KMS-11 (cell line): ENCODE measurements around the gene ABCA12.

ENCODE experiments used
- H2AFZ ChIP-seq: fragments of 200-600 bp; sonication (generic); 2 replicates; pipeline ENCODE4 v1.6.1; 2016; ENCODE audit warnings: antibody characterized with exemption, mixed run types, low read depth
- H3K27ac ChIP-seq: fragments of 200-600 bp; sonication (generic); 2 replicates; pipeline ENCODE4 v1.6.1; 2016; ENCODE audit warnings: mild to moderate bottlenecking, mixed run types
- H3K27me3 ChIP-seq: fragments of 200-600 bp; sonication (generic); 2 replicates; pipeline ENCODE4 v1.6.1; 2017; ENCODE audit warnings: mild to moderate bottlenecking, low read depth, mixed run types, moderate library complexity; ENCODE audit not compliant: insufficient read depth
- H3K36me3 ChIP-seq: fragments of 200-600 bp; sonication (generic); 2 replicates; pipeline ENCODE4 v1.6.1; 2017; ENCODE audit warnings: mild to moderate bottlenecking, mixed run types; ENCODE audit not compliant: insufficient read depth
- H3K4me1 ChIP-seq: fragments of 200-600 bp; sonication (generic); 2 replicates; pipeline ENCODE4 v1.6.1; 2016; ENCODE audit warnings: mild to moderate bottlenecking, low read depth, mixed run types; ENCODE audit not compliant: poor library complexity, severe bottlenecking
- H3K4me2 ChIP-seq: fragments of 200-600 bp; sonication (generic); 2 replicates; pipeline ENCODE4 v1.7.0; 2016; ENCODE audit warnings: mild to moderate bottlenecking, mixed run types
- H3K4me3 ChIP-seq: fragments of 200-600 bp; sonication (generic); IDR thresholded peaks from 2 replicates; pipeline ENCODE4 v1.6.1; 2017; ENCODE audit warnings: low read depth, low read length, mixed read lengths; ENCODE audit not compliant: insufficient read depth
- H3K79me2 ChIP-seq: fragments of 200-600 bp; sonication (generic); 2 replicates; pipeline ENCODE4 v1.6.1; 2016; ENCODE audit warnings: low read depth, mixed run types; ENCODE audit not compliant: insufficient read depth
- H3K9ac ChIP-seq: fragments of 200-600 bp; sonication (generic); 2 replicates; pipeline ENCODE4 v1.6.1; 2016; ENCODE audit warnings: mild to moderate bottlenecking, mixed run types
- H4K20me1 ChIP-seq: fragments of 200-600 bp; sonication (generic); 2 replicates; pipeline ENCODE4 v1.6.1; 2016; ENCODE audit warnings: mild to moderate bottlenecking, mixed run types; ENCODE audit not compliant: insufficient read depth
- CTCF ChIP-seq: fragments of 200-600 bp; sonication (generic); conservative IDR thresholded peaks from 2 replicates; pipeline ENCODE4 v1.6.1; 2017; ENCODE audit warnings: low read depth, mild to moderate bottlenecking, antibody characterized with exemption, low read length, moderate library complexity, mixed read lengths

ABCA12 gene

GRCh38 chr2:215105607-215106354 is 32.6 kb downstream of the ABCA12 start:
- no peaks in the 10 kb centered on the region for H3K27me3 ChIP-seq
- TF ChIP-seq CTCF = no peak
- H3K27ac ChIP-seq = no peak overlapping the region
- no peaks in the 10 kb centered on the region for H3K79me2 ChIP-seq
- H3K4me2 ChIP-seq = no peak overlapping the region
- no peaks in the 10 kb centered on the region for H3K36me3 ChIP-seq
- H4K20me1 ChIP-seq = no peaks in the 10 kb centered on the region
- H3K4me1 ChIP-seq = no peaks in the 10 kb centered on the region
- H2AFZ ChIP-seq = no peak overlapping the region
- H3K4me3 ChIP-seq = no peak overlapping the region
- no peak overlapping the region for H3K9ac ChIP-seq

GRCh38 chr2:215104226-215104625 is 34.2 kb downstream of the ABCA12 start:
- Histone ChIP-seq H3K36me3 (no peaks in the 10 kb centered on the region), H4K20me1 (no peaks in the 10 kb centered on the region), H3K9ac (no peak overlapping the region), H3K4me2 (no peak overlapping the region), H3K27me3 (no peaks in the 10 kb centered on the region), H3K27ac (no peak overlapping the region), H3K4me3 (no peak overlapping the region), H3K4me1 (no peaks in the 10 kb centered on the region), H2AFZ (no peak overlapping the region), H3K79me2 (no peaks in the 10 kb centered on the region)
- no peak for TF ChIP-seq CTCF

GRCh38 chr2:215098875-215099274 is 39.6 kb downstream of the ABCA12 start:
- Histone ChIP-seq H3K27me3 (no peaks in the 10 kb centered on the region), H3K9ac (no peak overlapping the region), H3K36me3 (no peaks in the 10 kb centered on the region), H2AFZ (no peak overlapping the region), H3K79me2 (no peaks in the 10 kb centered on the region), H3K4me1 (no peaks in the 10 kb centered on the region), H3K27ac (no peak overlapping the region), H3K4me3 (no peak overlapping the region), H3K4me2 (no peak overlapping the region), H4K20me1 (no peaks in the 10 kb centered on the region)
- no peak for TF ChIP-seq CTCF

GRCh38 chr2:215084080-215084479 is 54.3 kb downstream of the ABCA12 start:
- Histone ChIP-seq H3K27me3 (no peaks in the 10 kb centered on the region), H3K4me3 (no peak overlapping the region), H3K9ac (no peak overlapping the region), H3K79me2 (no peaks in the 10 kb centered on the region), H3K4me1 (no peaks in the 10 kb centered on the region), H3K4me2 (no peak overlapping the region), H2AFZ (no peak overlapping the region), H4K20me1 (no peaks in the 10 kb centered on the region), H3K27ac (no peak overlapping the region), H3K36me3 (no peaks in the 10 kb centered on the region)
- TF ChIP-seq CTCF = no peak
